Measurements from ENCODE around the gene CACNA2D2. TPM values are rescaled to one million over a fixed set of nuclear protein-coding genes. Genes with fewer than 3 reads are reported as not detected.

CACNA2D2 gene
- total and polyA plus RNA-seq, 8 donors, result 15.4 to 86.6 (median 30.2) TPM

- Histone ChIP-seq H3K36me3 (no peaks in the 10 kb centered on the region), H3K27ac (no peak overlapping the region), H3K4me1 (peaks cover 5 to 9% of the 10 kb centered on the region in 2 donors), H3K4me3 (no peak overlapping the region), H3K9me3 (no peaks in the 10 kb centered on the region), H3K27me3 (no peaks in the 10 kb centered on the region)
- intact Hi-C loops (cut with DNase I), result no loop called here
- TF ChIP-seq, protein P1, sequence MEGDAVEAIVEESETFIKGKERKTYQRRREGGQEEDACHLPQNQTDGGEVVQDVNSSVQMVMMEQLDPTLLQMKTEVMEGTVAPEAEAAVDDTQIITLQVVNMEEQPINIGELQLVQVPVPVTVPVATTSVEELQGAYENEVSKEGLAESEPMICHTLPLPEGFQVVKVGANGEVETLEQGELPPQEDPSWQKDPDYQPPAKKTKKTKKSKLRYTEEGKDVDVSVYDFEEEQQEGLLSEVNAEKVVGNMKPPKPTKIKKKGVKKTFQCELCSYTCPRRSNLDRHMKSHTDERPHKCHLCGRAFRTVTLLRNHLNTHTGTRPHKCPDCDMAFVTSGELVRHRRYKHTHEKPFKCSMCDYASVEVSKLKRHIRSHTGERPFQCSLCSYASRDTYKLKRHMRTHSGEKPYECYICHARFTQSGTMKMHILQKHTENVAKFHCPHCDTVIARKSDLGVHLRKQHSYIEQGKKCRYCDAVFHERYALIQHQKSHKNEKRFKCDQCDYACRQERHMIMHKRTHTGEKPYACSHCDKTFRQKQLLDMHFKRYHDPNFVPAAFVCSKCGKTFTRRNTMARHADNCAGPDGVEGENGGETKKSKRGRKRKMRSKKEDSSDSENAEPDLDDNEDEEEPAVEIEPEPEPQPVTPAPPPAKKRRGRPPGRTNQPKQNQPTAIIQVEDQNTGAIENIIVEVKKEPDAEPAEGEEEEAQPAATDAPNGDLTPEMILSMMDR (IDR thresholded peaks at IDR 0.05), result no peak
- no peak for DNase-seq
- no peak for ATAC-seq
Measured at GRCh38 chr3:50388720-50389413, 114.6 kb downstream of the CACNA2D2 start.

DNA sequence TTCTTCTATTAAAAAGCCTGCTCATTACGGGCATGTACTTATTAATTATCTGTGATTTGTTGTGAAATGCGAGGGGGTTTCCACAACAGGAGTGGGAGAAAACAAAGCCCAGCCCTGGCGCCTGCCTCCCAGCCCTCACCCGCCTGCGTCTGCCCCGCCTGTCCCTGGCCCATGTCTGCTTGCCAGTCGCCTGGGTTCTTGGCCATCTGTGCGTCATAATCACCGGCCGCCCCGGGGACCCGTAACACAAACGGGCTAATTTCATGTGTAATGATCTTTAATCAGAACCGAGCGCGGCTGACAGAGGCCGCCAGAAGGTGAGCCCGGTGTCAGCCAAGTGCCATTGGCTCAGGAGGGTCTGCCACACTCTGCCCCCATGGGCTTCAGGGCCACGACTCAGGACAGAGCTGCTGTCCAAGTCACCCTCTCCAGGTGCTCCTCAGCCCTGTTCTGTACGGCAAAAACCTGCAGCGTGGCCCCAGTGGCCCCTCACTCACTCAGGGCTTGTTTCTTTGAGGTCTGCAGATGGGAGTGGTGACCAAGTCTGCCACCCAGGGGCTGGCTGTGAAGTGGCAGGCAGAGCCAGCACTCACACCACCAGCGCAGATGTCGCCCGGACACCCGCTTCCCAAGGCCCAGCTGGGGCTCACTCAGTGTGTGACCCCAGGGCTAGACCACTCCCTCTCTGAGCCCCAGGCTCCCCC lies 115.3 kb downstream of the CACNA2D2 start:
- intact Hi-C loops (cut with DNase I), result no loop called here
- TF ChIP-seq, protein P1 (IDR thresholded peaks at IDR 0.05), result no peak
- no peak overlapping the region for H3K4me3 ChIP-seq
- ATAC-seq, result no peak
- no peak overlapping the region for H3K27ac ChIP-seq
- no peaks in the 10 kb centered on the region for H3K27me3 ChIP-seq
- DNase-seq, result no peak
- peaks cover 5 to 9% of the 10 kb centered on the region in 2 donors for H3K4me1 ChIP-seq
- no peaks in the 10 kb centered on the region for H3K36me3 ChIP-seq
- H3K9me3 ChIP-seq, result no peaks in the 10 kb centered on the region

DNA sequence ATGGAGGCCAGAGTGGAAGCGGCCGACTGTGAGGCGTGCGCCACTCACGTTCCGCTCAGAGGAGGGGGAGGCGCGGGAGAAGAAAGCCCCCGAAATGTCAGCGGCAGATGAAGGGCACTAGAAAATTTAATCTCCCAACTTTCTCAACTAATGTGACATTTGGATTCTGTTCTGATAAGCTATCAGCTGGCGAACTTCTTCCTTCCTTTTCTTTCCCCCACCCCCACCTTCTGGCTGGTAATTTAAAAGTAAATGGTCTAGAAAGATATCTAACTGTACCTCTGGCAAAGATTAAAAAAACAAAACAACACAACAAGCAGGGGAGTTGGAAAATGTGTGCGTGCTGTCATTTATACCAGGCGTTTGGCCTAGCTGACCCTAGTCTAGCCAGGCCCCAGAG lies 117.7 kb downstream of the CACNA2D2 start:
- Histone ChIP-seq H3K9me3 (no peaks in the 10 kb centered on the region), H3K27me3 (no peaks in the 10 kb centered on the region), H3K4me1 (peaks cover under 1 to 2% of the 10 kb centered on the region in 2 donors), H3K36me3 (no peaks in the 10 kb centered on the region), H3K27ac (no peak overlapping the region), H3K4me3 (no peak overlapping the region)
- intact Hi-C loops (cut with DNase I), result no loop called here
- DNase-seq (no peak), ATAC-seq (no peak)
- TF ChIP-seq, protein P1 (IDR thresholded peaks at IDR 0.05), result no peak

DNA sequence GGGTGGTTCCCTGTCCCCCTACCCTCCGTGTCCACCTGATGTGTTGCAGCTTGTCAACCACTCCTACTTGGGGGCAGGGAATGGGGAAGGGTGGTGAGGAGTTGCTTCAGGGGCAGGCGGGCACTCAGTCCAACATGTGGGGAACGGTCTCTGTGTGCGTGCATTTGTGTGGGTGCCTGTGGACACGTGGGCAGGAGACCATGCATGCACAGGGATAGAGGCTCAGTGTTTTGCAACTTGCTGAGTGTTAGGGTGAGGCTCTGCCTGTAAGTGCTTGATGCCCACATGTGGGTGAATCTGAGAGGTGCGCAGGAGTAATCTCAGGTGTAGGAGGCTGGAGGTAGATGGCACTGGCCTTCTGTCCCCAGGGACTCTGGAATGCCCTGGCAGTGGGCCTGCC lies 119.7 kb downstream of the CACNA2D2 start:
- no peak for ATAC-seq
- no peak for DNase-seq
- H3K27ac ChIP-seq, result no peak overlapping the region
- intact Hi-C loops (cut with DNase I), result no loop called here
- no peaks in the 10 kb centered on the region for H3K27me3 ChIP-seq
- H3K4me3 ChIP-seq, result no peak overlapping the region
- TF ChIP-seq, protein P1 (IDR thresholded peaks at IDR 0.05), result no peak
- H3K9me3 ChIP-seq, result no peaks in the 10 kb centered on the region
- H3K4me1 ChIP-seq, result no peaks in the 10 kb centered on the region
- H3K36me3 ChIP-seq, result no peaks in the 10 kb centered on the region

DNA sequence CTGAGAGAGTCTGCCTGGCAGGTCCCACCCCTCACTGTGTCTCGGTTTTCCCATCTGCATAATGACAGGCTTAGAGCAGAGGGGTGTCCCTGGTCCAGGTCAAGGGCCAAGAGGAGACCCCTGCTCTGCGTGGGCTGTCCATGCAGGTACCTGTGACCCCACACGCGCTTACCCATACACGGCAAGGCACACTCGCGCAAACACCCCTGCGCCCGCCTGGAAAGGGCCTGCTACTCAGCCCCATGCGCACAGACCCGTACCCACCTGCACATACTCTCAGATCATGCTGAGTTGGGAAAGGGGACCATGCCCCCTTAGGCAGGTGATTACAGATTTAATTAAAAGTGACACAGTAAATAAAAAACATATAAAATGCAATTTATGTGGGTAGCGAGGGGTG lies 120.7 kb downstream of the CACNA2D2 start:
- DNase-seq, result no peak
- no peaks in the 10 kb centered on the region for H3K36me3 ChIP-seq
- intact Hi-C loops (cut with DNase I), result no loop called here
- no peak overlapping the region for H3K4me3 ChIP-seq
- TF ChIP-seq, protein P1 (IDR thresholded peaks at IDR 0.05), result no peak
- H3K4me1 ChIP-seq, result no peaks in the 10 kb centered on the region
- H3K9me3 ChIP-seq, result no peaks in the 10 kb centered on the region
- no peak overlapping the region for H3K27ac ChIP-seq
- H3K27me3 ChIP-seq, result no peaks in the 10 kb centered on the region
- no peak for ATAC-seq
